Activated naive CD4-positive, alpha-beta T cell treated with anti-CD3 and anti-CD28 coated beads for 36 hours (primary cell): ENCODE results near the gene DDIT3. TPM values are rescaled to one million over a fixed set of nuclear protein-coding genes. Genes with fewer than 3 reads are reported as not detected.

ENCODE experiments used
- CTCF ChIA-PET: fragments of 350-600 bp; sonication (Branson Sonifier 250); formaldehyde crosslinking; loops from one replicate; lab custom pipeline; 2021; ENCODE audit warnings: antibody characterized with exemption; lab: Charles Lee
- DNase-seq: peaks from one replicate; pipeline ENCODE4 v3.0.0-alpha.2; 2020
- H3K27ac Mint-ChIP-seq: one replicate; pipeline ENCODE4 v1.8.0; 2021; ENCODE audit warnings: mild to moderate bottlenecking, mixed read lengths
- H3K27me3 Mint-ChIP-seq: one replicate; pipeline ENCODE4 v1.8.0; 2021; ENCODE audit warnings: low read depth, mixed read lengths
- H3K36me3 Mint-ChIP-seq: one replicate; pipeline ENCODE4 v1.8.0; 2021; ENCODE audit warnings: low read depth, mixed read lengths
- H3K4me1 Mint-ChIP-seq: one replicate; pipeline ENCODE4 v1.8.0; 2021; ENCODE audit warnings: low read depth, mixed read lengths
- H3K4me3 Mint-ChIP-seq: one replicate; pipeline ENCODE4 v1.8.0; 2021; ENCODE audit warnings: mild to moderate bottlenecking, moderate library complexity, mixed read lengths
- H3K9me3 Mint-ChIP-seq: one replicate; pipeline ENCODE4 v1.8.0; 2021; ENCODE audit warnings: mixed read lengths
- intact Hi-C: fragments of 100-400 bp; cut with micrococcal nuclease; formaldehyde crosslinking; loops from one replicate; pipeline ENCODE4 v1.15.1; 2023
- total RNA-seq, 2 experiments: library from RNA; stranded (reverse); gene quantifications; one replicate each; pipeline ENCODE4 v1.2.3, GENCODE V29; 2021

The DDIT3 gene
- total RNA-seq, 2 experiments from 2014 or later, result 44.6 to 45.6 TPM

GRCh38 chr12:57552306-57552651 is 32.0 kb upstream of the DDIT3 start:
- CTCF ChIA-PET, result interaction anchor here (0.6 kb wide), 1 partner anchor 55 kb away, joined by 3 read pairs; no protein-coding TSS in a partner anchor
- H3K27me3 Mint-ChIP-seq, result no peaks in the 10 kb centered on the region
- intact Hi-C loops, result no loop called here
- no peaks in the 10 kb centered on the region for H3K36me3 Mint-ChIP-seq
- H3K4me1 Mint-ChIP-seq, result peaks cover 19% of the 10 kb centered on the region
- H3K9me3 Mint-ChIP-seq, result no peaks in the 10 kb centered on the region
- no peak for DNase-seq
- no peak overlapping the region for H3K27ac Mint-ChIP-seq
- no peak overlapping the region for H3K4me3 Mint-ChIP-seq

GRCh38 chr12:57551637-57552305 is 31.5 kb upstream of the DDIT3 start:
- Mint-ChIP-seq H3K4me1 (peaks cover 23% of the 10 kb centered on the region), H3K27me3 (no peaks in the 10 kb centered on the region), H3K9me3 (no peaks in the 10 kb centered on the region), H3K36me3 (no peaks in the 10 kb centered on the region), H3K27ac (no peak overlapping the region), H3K4me3 (no peak overlapping the region)
- CTCF ChIA-PET, result no interaction called here
- DNase-seq, result no peak
- intact Hi-C loops, result no loop called here

GRCh38 chr12:57550641-57551549 is 30.6 kb upstream of the DDIT3 start:
- Mint-ChIP-seq H3K27me3 (no peaks in the 10 kb centered on the region), H3K9me3 (no peaks in the 10 kb centered on the region), H3K4me3 (peak overlapping the region; percentile 72), H3K4me1 (peaks cover 28% of the 10 kb centered on the region), H3K27ac (no peak overlapping the region), H3K36me3 (no peaks in the 10 kb centered on the region)
- intact Hi-C loops, result no loop called here
- DNase-seq, result no peak
- CTCF ChIA-PET, result no interaction called here

GRCh38 chr12:57549909-57550640 is 29.8 kb upstream of the DDIT3 start, which contains the start of gene KIF5A:
Gene KIF5A (plus strand): TSS chr12:57550044. CDS start chr12:57550272, 228 bp downstream.
- intact Hi-C loops, result loop anchor here (10.0 kb wide), 1 partner anchor 345 kb away; no protein-coding TSS in a partner anchor

GRCh38 chr12:57549203-57549908 is 29.0 kb upstream of the DDIT3 start:
- CTCF ChIA-PET, result no interaction called here
- peak overlapping the region; percentile 72 for H3K4me3 Mint-ChIP-seq
- H3K4me1 Mint-ChIP-seq, result peaks cover 40% of the 10 kb centered on the region
- no peak for DNase-seq
- no peaks in the 10 kb centered on the region for H3K9me3 Mint-ChIP-seq
- H3K36me3 Mint-ChIP-seq, result no peaks in the 10 kb centered on the region
- no peak overlapping the region for H3K27ac Mint-ChIP-seq
- H3K27me3 Mint-ChIP-seq, result no peaks in the 10 kb centered on the region
- intact Hi-C loops, result loop anchor here (10.0 kb wide), 1 partner anchor 345 kb away; no protein-coding TSS in a partner anchor

More at GRCh38 chr12:57549909-57550640, 29.8 kb upstream of the DDIT3 start, which contains the start of gene KIF5A:
- H3K27me3 Mint-ChIP-seq, result no peaks in the 10 kb centered on the region
- H3K9me3 Mint-ChIP-seq, result no peaks in the 10 kb centered on the region
- peak; percentile 63 for DNase-seq
- peak within 1 kb of the TSS; percentile 72 for H3K4me3 Mint-ChIP-seq
- peaks cover 36% of the 10 kb centered on the region for H3K4me1 Mint-ChIP-seq
- H3K27ac Mint-ChIP-seq, result no peak within 1 kb of the TSS
- CTCF ChIA-PET, result no interaction called here
- no peaks in the 10 kb centered on the region for H3K36me3 Mint-ChIP-seq

GRCh38 chr12:57548488-57548887 is 28.2 kb upstream of the DDIT3 start:
- Mint-ChIP-seq H3K36me3 (no peaks in the 10 kb centered on the region), H3K27me3 (no peaks in the 10 kb centered on the region), H3K9me3 (no peaks in the 10 kb centered on the region), H3K27ac (no peak overlapping the region), H3K4me3 (no peak overlapping the region), H3K4me1 (peaks cover 47% of the 10 kb centered on the region)
- DNase-seq, result no peak
- intact Hi-C loops, result loop anchor here (10.0 kb wide), 1 partner anchor 346 kb away; no protein-coding TSS in a partner anchor
- CTCF ChIA-PET, result no interaction called here

- Mint-ChIP-seq H3K27me3 (no peaks in the 10 kb centered on the region), H3K36me3 (peaks cover 2% of the 10 kb centered on the region), H3K4me3 (no peak overlapping the region), H3K4me1 (peaks cover 47% of the 10 kb centered on the region), H3K27ac (no peak overlapping the region), H3K9me3 (no peaks in the 10 kb centered on the region)
- DNase-seq, result no peak
- CTCF ChIA-PET, result no interaction called here
- intact Hi-C loops, result loop anchor here (10.0 kb wide), 1 partner anchor 347 kb away; no protein-coding TSS in a partner anchor
Observed at GRCh38 chr12:57548013-57548315, 27.6 kb upstream of the DDIT3 start.

- CTCF ChIA-PET, result interaction anchor here (0.7 to 2.4 kb wide), 2 partner anchors 89 to 499 kb away, joined by 3 to 6 read pairs; partner anchors contain the start of gene GLI1
- H3K9me3 Mint-ChIP-seq, result no peaks in the 10 kb centered on the region
- H3K4me1 Mint-ChIP-seq, result peaks cover 47% of the 10 kb centered on the region
- no peaks in the 10 kb centered on the region for H3K27me3 Mint-ChIP-seq
- DNase-seq, result no peak
- peak overlapping the region; percentile 51 for H3K27ac Mint-ChIP-seq
- H3K36me3 Mint-ChIP-seq, result peaks cover 2% of the 10 kb centered on the region
- peak overlapping the region; percentile 91 for H3K4me3 Mint-ChIP-seq
- intact Hi-C loops, result loop anchor here (1.0 to 10.0 kb wide), 8 partner anchors 25 to 347 kb away; partner anchors contain the start of genes ARHGAP9, GLI1, MBD6 and PIP4K2C
Observed at GRCh38 chr12:57547288-57548012, 27.1 kb upstream of the DDIT3 start.

- H3K9me3 Mint-ChIP-seq, result no peaks in the 10 kb centered on the region
- peaks cover 2% of the 10 kb centered on the region for H3K36me3 Mint-ChIP-seq
- H3K27ac Mint-ChIP-seq, result peak within 1 kb of the TSS; percentile 82
- no peaks in the 10 kb centered on the region for H3K27me3 Mint-ChIP-seq
- CTCF ChIA-PET, result interaction anchor here (0.6 to 2.4 kb wide), 6 partner anchors 10 to 499 kb away, joined by 3 to 6 read pairs (median 4); partner anchors contain the start of gene GLI1
- peaks cover 47% of the 10 kb centered on the region for H3K4me1 Mint-ChIP-seq
- peak; percentile 98 for DNase-seq
- intact Hi-C loops, result loop anchor here (1.0 to 10.0 kb wide), 8 partner anchors 24 to 348 kb away; partner anchors contain the start of genes ARHGAP9, GLI1, MBD6 and PIP4K2C
- peak within 1 kb of the TSS; percentile 91 for H3K4me3 Mint-ChIP-seq
Observed at GRCh38 chr12:57546438-57547287, 26.3 kb upstream of the DDIT3 start, which contains the start of gene DCTN2. Gene DCTN2 (minus strand): TSS chr12:57547192. CDS start chr12:57547063, 129 bp downstream.

GRCh38 chr12:57545809-57546437 is 25.6 kb upstream of the DDIT3 start:
- peak; percentile 26 for DNase-seq
- Mint-ChIP-seq H3K4me3 (peak overlapping the region; percentile 91), H3K4me1 (peaks cover 47% of the 10 kb centered on the region)

More at GRCh38 chr12:57545809-57546437, 25.6 kb upstream of the DDIT3 start:
- H3K27ac Mint-ChIP-seq, result peak overlapping the region; percentile 82
- intact Hi-C loops, result loop anchor here (10.0 kb wide), 1 partner anchor 349 kb away; no protein-coding TSS in a partner anchor
- no peaks in the 10 kb centered on the region for H3K9me3 Mint-ChIP-seq
- CTCF ChIA-PET, result interaction anchor here (0.6 to 2.4 kb wide), 5 partner anchors 9 to 275 kb away, joined by 3 to 6 read pairs (median 4); partner anchors contain the start of gene GLI1
- H3K36me3 Mint-ChIP-seq, result peaks cover 2% of the 10 kb centered on the region
- H3K27me3 Mint-ChIP-seq, result no peaks in the 10 kb centered on the region
